CD14-positive monocyte (primary cell): ENCODE measurements around the gene ST3GAL2. TPM values are rescaled to one million over a fixed set of nuclear protein-coding genes. Genes with fewer than 3 reads are reported as not detected.

Experiments
- DNase-seq, 3 donors: peaks; one replicate each; pipeline ENCODE4 v3.0.0-alpha.2; 2011 to 2022
- H2AFZ ChIP-seq: 2 replicates; pipeline ENCODE4 v1.6.0; 2012; ENCODE audit warnings: mild to moderate bottlenecking, low read depth, low read length, inconsistent platforms; ENCODE audit not compliant: insufficient read depth, poor library complexity, severe bottlenecking
- H3K27ac ChIP-seq, 2 donors: 1 replicate in 1 of 2; 2 replicates in 1 of 2; pipeline ENCODE4 v1.5.1; 2012 to 2013; ENCODE audit warnings: low read length in 2 of 2, control low read depth in 1 of 2, inconsistent platforms in 1 of 2, low read depth in 1 of 2, mild to moderate bottlenecking in 1 of 2
- H3K27me3 ChIP-seq, 2 donors: one replicate each; pipeline versions ENCODE4 v1.6.0 to v1.6.1; 2011 to 2013; ENCODE audit warnings: low read length in 2 of 2; ENCODE audit not compliant: control insufficient read depth in 2 of 2, insufficient read depth in 2 of 2
- H3K36me3 ChIP-seq, 2 donors: replicated peaks in 1 of 2; 1 replicate in 1 of 2; 2 replicates in 1 of 2; pipeline versions ENCODE4 v1.5.1 to v1.6.1; 2012 to 2013; ENCODE audit warnings: low read length in 2 of 2, control low read depth in 1 of 2, inconsistent platforms in 1 of 2, mild to moderate bottlenecking in 1 of 2; ENCODE audit not compliant: insufficient read depth in 2 of 2, control insufficient read depth in 1 of 2
- H3K4me1 ChIP-seq, 2 donors: 1 replicate in 1 of 2; 2 replicates in 1 of 2; pipeline versions ENCODE4 v1.5.1 to v1.6.1; 2012 to 2013; ENCODE audit warnings: low read length in 2 of 2, control low read depth in 1 of 2, inconsistent platforms in 1 of 2, mild to moderate bottlenecking in 1 of 2, moderate library complexity in 1 of 2; ENCODE audit not compliant: insufficient read depth in 2 of 2, control insufficient read depth in 1 of 2
- H3K4me2 ChIP-seq: replicated peaks from 2 replicates; pipeline ENCODE3; 2012; ENCODE audit warnings: low read length, moderate library complexity, mild to moderate bottlenecking; ENCODE audit not compliant: poor library complexity, severe bottlenecking; ENCODE audit errors: extremely low read depth
- H3K4me3 ChIP-seq, 3 experiments: fragments of 200-600 bp in 1 of 3; sonication (generic) in 1 of 3; replicated peaks in 1 of 3; 1 replicate in 2 of 3; 2 replicates in 1 of 3; pipeline ENCODE4 v1.5.1; 2011 to 2013; ENCODE audit warnings: low read length in 3 of 3, mild to moderate bottlenecking in 3 of 3, control low read depth in 2 of 3, low read depth in 2 of 3, inconsistent platforms in 1 of 3, moderate library complexity in 1 of 3
- H3K79me2 ChIP-seq: 2 replicates; pipeline ENCODE4 v1.6.0; 2012; ENCODE audit warnings: mild to moderate bottlenecking, control low read depth, inconsistent platforms, low read length, moderate library complexity; ENCODE audit not compliant: insufficient read depth
- H3K9ac ChIP-seq: 2 replicates; pipeline ENCODE4 v1.6.0; 2017; ENCODE audit warnings: low read length, mild to moderate bottlenecking; ENCODE audit not compliant: insufficient read depth, poor library complexity, severe bottlenecking
- H3K9me3 ChIP-seq, 2 donors: replicated peaks in 1 of 2; 1 replicate in 1 of 2; 2 replicates in 1 of 2; pipeline versions ENCODE4 v1.5.1 to v1.6.1; 2012 to 2013; ENCODE audit warnings: low read length in 2 of 2, control low read depth in 1 of 2; ENCODE audit not compliant: control insufficient read depth in 1 of 2, insufficient read depth in 1 of 2
- H4K20me1 ChIP-seq: 2 replicates; pipeline ENCODE4 v1.6.0; 2012; ENCODE audit warnings: mild to moderate bottlenecking, low read length, control low read depth, moderate library complexity; ENCODE audit not compliant: insufficient read depth
- H3K27ac Mint-ChIP-seq, 7 donors: one replicate each; pipeline ENCODE4 v1.8.0; 2020; ENCODE audit warnings: mild to moderate bottlenecking in 7 of 7, mixed read lengths in 7 of 7, moderate library complexity in 6 of 7, inconsistent platforms in 2 of 7
- H3K27me3 Mint-ChIP-seq, 3 donors: one replicate each; pipeline ENCODE4 v1.8.0; 2021 to 2022; ENCODE audit warnings: low read depth in 3 of 3, mild to moderate bottlenecking in 3 of 3, mixed read lengths in 3 of 3, moderate library complexity in 3 of 3, inconsistent platforms in 1 of 3
- H3K36me3 Mint-ChIP-seq, 2 donors: one replicate each; pipeline ENCODE4 v1.8.0; 2020; ENCODE audit warnings: mixed read lengths in 2 of 2, inconsistent platforms in 1 of 2, mild to moderate bottlenecking in 1 of 2
- H3K4me1 Mint-ChIP-seq: one replicate; pipeline ENCODE4 v1.8.0; 2020; ENCODE audit warnings: mild to moderate bottlenecking, mixed read lengths
- H3K4me3 Mint-ChIP-seq, 2 donors: one replicate each; pipeline ENCODE4 v1.8.0; 2020; ENCODE audit warnings: mild to moderate bottlenecking in 2 of 2, mixed read lengths in 2 of 2, moderate library complexity in 1 of 2
- H3K9me3 Mint-ChIP-seq, 7 donors: one replicate each; pipeline ENCODE4 v1.8.0; 2020 to 2022; ENCODE audit warnings: mixed read lengths in 7 of 7, mild to moderate bottlenecking in 6 of 7, moderate library complexity in 6 of 7, inconsistent platforms in 2 of 7
- WGBS: methylation state at CpG from one replicate; pipeline ENCODE4 v1.1.5; 2013; ENCODE audit warnings: missing lambda C conversion rate; ENCODE audit not compliant: insufficient coverage; 5-methylcytosine and 5-hydroxymethylcytosine counted together
- intact Hi-C, 2 donors: fragments of 100-400 bp; cut with micrococcal nuclease; formaldehyde crosslinking; loops; one replicate each; pipeline versions ENCODE4 v1.15.0 to v1.15.1; 2023
- polyA plus RNA-seq, 3 donors: library from polyadenylated mRNA; depleted of rRNA in 1 of 3; unstranded in 2 of 3; stranded (reverse) in 1 of 3; fragments of 300-500 nt in 2 of 3; fragments of >200 nt in 1 of 3; fragmentation: Illumina TruSeq in 2 of 3; gene quantifications; 1 replicate in 2 of 3; 2 replicates in 1 of 3; pipeline ENCODE4 v1.2.3, GENCODE V29; 2012 to 2021
- TF ChIP-seq, protein P1 (sequence below): fragments of 200-600 bp; IDR thresholded peaks from one replicate; pipeline ENCODE4 v1.8.0; 2022; ENCODE audit warnings: antibody characterized with exemption, mild to moderate bottlenecking

ST3GAL2 gene
- polyA plus RNA-seq, 3 donors, result 13.5 to 20.0 (median 18.4) TPM

DNA sequence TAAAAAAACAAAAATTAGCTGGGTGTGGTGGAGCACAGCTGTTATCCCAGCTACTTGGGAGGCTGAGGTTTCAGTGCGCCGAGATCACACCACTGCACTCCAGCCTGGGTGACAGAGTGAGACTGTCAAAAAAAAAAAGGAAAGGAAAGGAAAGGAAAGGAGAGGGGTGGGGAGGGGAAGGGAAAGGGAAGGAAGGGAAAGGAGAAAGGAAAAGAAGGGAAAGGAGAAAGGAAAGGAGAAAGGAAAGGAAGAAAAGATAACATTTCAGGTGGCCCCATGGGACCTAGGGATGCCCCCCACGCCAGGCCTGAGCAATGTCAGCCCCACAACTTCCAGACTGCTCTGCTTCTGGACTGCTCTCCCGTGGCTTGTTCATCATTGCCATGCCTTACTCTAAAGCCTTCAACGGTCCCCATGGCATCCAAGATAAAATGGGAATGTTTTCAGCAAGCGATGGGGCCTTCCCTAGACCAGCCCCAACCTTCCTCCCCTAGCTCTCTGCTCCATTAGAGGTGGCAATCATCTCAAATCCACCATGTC, 55.4 kb downstream of the ST3GAL2 start:
- Histone ChIP-seq H3K4me2 (no peak overlapping the region), H3K79me2 (peaks cover 15% of the 10 kb centered on the region), H3K27me3 (no peaks in the 10 kb centered on the region), H3K4me3 (no peak overlapping the region), H3K27ac (no peak overlapping the region), H3K9me3 (no peaks in the 10 kb centered on the region), H4K20me1 (peaks cover 4% of the 10 kb centered on the region), H3K9ac (no peak overlapping the region), H3K36me3 (peaks cover 16 to 40% of the 10 kb centered on the region in 2 donors), H2AFZ (no peak overlapping the region), H3K4me1 (peaks cover 23 to 30% of the 10 kb centered on the region in 2 donors)
- Mint-ChIP-seq H3K4me1 (peaks cover 20% of the 10 kb centered on the region), H3K9me3 (no peaks in the 10 kb centered on the region), H3K27me3 (peaks cover 0 to 3% (median 1%) of the 10 kb centered on the region in 3 donors), H3K27ac (peak overlapping the region in 2 of 7 donors; percentile 9 to 32), H3K36me3 (peaks cover 31 to 47% of the 10 kb centered on the region in 2 donors), H3K4me3 (no peak overlapping the region)
- WGBS, result 96% methylated on average over 6 of the region's 6 CpGs
- intact Hi-C loops, result loop anchor here (5.0 to 10.0 kb wide), 4 partner anchors 36 to 141 kb away; partner anchors contain the start of genes COG4 (in 2 of the 2), SF3B3 (in 2 of the 2) and DDX19A (in 1 of the 2)
- DNase-seq, result no peak
- TF ChIP-seq, protein P1, sequence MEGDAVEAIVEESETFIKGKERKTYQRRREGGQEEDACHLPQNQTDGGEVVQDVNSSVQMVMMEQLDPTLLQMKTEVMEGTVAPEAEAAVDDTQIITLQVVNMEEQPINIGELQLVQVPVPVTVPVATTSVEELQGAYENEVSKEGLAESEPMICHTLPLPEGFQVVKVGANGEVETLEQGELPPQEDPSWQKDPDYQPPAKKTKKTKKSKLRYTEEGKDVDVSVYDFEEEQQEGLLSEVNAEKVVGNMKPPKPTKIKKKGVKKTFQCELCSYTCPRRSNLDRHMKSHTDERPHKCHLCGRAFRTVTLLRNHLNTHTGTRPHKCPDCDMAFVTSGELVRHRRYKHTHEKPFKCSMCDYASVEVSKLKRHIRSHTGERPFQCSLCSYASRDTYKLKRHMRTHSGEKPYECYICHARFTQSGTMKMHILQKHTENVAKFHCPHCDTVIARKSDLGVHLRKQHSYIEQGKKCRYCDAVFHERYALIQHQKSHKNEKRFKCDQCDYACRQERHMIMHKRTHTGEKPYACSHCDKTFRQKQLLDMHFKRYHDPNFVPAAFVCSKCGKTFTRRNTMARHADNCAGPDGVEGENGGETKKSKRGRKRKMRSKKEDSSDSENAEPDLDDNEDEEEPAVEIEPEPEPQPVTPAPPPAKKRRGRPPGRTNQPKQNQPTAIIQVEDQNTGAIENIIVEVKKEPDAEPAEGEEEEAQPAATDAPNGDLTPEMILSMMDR, result no peak

DNA sequence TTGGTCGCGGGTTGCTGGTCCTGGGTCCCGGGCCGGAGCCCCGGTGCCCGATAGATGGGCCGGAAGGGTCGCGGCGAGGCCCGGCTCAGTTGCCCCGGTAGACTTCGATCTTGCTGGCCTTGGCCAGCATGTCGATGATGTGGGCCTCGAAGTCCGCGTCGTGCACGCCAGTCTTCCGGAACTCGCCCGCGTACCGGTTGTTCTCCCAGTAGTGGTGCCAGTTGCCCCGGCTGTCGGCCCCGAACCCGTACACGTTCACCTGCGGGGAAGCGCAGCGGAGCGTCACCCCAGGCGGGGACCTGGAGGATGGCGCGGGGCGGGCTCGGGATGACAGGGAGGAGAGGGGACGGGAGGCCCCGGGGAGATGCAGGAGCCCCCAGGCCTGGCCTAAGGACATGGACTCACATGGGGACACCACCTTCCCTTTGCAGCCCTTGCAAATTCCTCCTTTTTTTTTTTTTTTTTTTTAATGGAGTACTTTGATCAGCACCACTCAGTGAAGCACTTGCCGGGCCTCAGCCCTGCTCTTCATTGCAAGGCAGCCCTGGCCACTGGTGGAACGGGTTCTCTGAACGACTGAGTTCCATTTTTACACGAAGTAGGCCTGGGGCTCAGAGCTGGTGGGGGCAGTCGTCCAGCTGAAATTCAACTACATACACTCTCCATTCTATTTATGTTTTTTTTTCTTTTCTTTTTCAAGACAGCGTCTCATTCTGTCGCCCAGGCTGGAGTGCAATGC, 57.1 kb downstream of the ST3GAL2 start:
- TF ChIP-seq, protein P1, result no peak
- Histone ChIP-seq H3K27ac (peak overlapping the region; percentile 50 to 72), H3K27me3 (no peaks in the 10 kb centered on the region), H4K20me1 (peaks cover 4% of the 10 kb centered on the region), H3K4me2 (peak overlapping the region; percentile 97), H3K4me3 (peak overlapping the region; percentile 42 to 84 (median 72)), H2AFZ (peak overlapping the region; percentile 91), H3K9ac (peak overlapping the region; percentile 70), H3K79me2 (peaks cover 15% of the 10 kb centered on the region), H3K9me3 (no peaks in the 10 kb centered on the region), H3K4me1 (peaks cover 23 to 30% of the 10 kb centered on the region in 2 donors), H3K36me3 (peaks cover 3 to 24% of the 10 kb centered on the region in 2 donors)
- Mint-ChIP-seq H3K9me3 (no peaks in the 10 kb centered on the region), H3K4me1 (peaks cover 25% of the 10 kb centered on the region), H3K27me3 (peaks cover 0 to 3% (median 1%) of the 10 kb centered on the region in 3 donors), H3K4me3 (peak overlapping the region; percentile 83 to 89), H3K27ac (peak overlapping the region in 4 of 7 donors; percentile 18 to 69 (median 40)), H3K36me3 (peaks cover 17 to 34% of the 10 kb centered on the region in 2 donors)
- intact Hi-C loops, result loop anchor here (5.0 to 10.0 kb wide), 4 partner anchors 34 to 143 kb away; partner anchors contain the start of genes COG4 (in 2 of the 2), SF3B3 (in 2 of the 2) and DDX19A (in 1 of the 2)
- WGBS, result 10% methylated on average over 40 of the region's 47 CpGs
- no peak for DNase-seq
